ENCODE results near the gene TBPL2.

The TBPL2 gene

GRCh38 chr14:55448141-55448614 is 7.8 kb upstream of the TBPL2 start (continued):
- TF ChIP-seq, protein P1, sequence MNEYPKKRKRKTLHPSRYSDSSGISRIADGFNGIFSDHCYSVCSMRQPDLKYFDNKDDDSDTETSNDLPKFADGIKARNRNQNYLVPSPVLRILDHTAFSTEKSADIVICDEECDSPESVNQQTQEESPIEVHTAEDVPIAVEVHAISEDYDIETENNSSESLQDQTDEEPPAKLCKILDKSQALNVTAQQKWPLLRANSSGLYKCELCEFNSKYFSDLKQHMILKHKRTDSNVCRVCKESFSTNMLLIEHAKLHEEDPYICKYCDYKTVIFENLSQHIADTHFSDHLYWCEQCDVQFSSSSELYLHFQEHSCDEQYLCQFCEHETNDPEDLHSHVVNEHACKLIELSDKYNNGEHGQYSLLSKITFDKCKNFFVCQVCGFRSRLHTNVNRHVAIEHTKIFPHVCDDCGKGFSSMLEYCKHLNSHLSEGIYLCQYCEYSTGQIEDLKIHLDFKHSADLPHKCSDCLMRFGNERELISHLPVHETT (tag by site-specific recombination; IDR thresholded peaks at IDR 0.05), result peak; percentile 28; the same call in 1 of the 2 replicates
- TF ChIP-seq PRDM6 (tag by site-specific recombination; IDR thresholded peaks at IDR 0.05) (peak; percentile 74), ZNF626 (tag by site-specific recombination; IDR thresholded peaks at IDR 0.05) (no peak), ZFHX2 (tag by site-specific recombination; conservative IDR thresholded peaks at IDR 0.05) (peak; percentile 30; the same call in 1 of the 2 replicates), ZNF112 (tag by site-specific recombination; IDR thresholded peaks at IDR 0.05) (no peak), ZBTB11 (tag by site-specific recombination; conservative IDR thresholded peaks at IDR 0.05; ENCODE audit: low read depth) (no peak), SCRT2 (tag by site-specific recombination; IDR thresholded peaks at IDR 0.05) (no peak), SP3 (tag by site-specific recombination; IDR thresholded peaks at IDR 0.05) (0 out of 2 replicates have a peak, but pooled peaks have one; percentile 14), ZNF366 (tag by site-specific recombination; conservative IDR thresholded peaks at IDR 0.05) (peak; percentile 68), KLF16 (tag by site-specific recombination; IDR thresholded peaks at IDR 0.05) (no peak), ZNF362 (tag by site-specific recombination; IDR thresholded peaks at IDR 0.05) (peak; percentile 56; the same call in 1 of the 2 replicates), ZNF239 (tag by site-specific recombination; IDR thresholded peaks at IDR 0.05) (no peak), ZIC2 (tag by site-specific recombination; IDR thresholded peaks at IDR 0.05) (no peak), ZNF324 (tag by site-specific recombination; IDR thresholded peaks at IDR 0.05) (0 out of 2 replicates have a peak, but pooled peaks have one; percentile 29), ZNF48 (tag by site-specific recombination; IDR thresholded peaks at IDR 0.05) (no peak), KLF10 (tag by site-specific recombination; IDR thresholded peaks at IDR 0.05) (peak; percentile 48; the same call in 1 of the 2 replicates), IKZF3 (tag by site-specific recombination; IDR thresholded peaks at IDR 0.05) (no peak), ZNF354C (tag by site-specific recombination; IDR thresholded peaks at IDR 0.05; ENCODE audit: borderline replicate concordance, low read depth) (no peak)
- TF ChIP-seq, protein P2, sequence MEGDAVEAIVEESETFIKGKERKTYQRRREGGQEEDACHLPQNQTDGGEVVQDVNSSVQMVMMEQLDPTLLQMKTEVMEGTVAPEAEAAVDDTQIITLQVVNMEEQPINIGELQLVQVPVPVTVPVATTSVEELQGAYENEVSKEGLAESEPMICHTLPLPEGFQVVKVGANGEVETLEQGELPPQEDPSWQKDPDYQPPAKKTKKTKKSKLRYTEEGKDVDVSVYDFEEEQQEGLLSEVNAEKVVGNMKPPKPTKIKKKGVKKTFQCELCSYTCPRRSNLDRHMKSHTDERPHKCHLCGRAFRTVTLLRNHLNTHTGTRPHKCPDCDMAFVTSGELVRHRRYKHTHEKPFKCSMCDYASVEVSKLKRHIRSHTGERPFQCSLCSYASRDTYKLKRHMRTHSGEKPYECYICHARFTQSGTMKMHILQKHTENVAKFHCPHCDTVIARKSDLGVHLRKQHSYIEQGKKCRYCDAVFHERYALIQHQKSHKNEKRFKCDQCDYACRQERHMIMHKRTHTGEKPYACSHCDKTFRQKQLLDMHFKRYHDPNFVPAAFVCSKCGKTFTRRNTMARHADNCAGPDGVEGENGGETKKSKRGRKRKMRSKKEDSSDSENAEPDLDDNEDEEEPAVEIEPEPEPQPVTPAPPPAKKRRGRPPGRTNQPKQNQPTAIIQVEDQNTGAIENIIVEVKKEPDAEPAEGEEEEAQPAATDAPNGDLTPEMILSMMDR (tag by site-specific recombination; IDR thresholded peaks at IDR 0.05), result no peak
- TF ChIP-seq, protein P3, sequence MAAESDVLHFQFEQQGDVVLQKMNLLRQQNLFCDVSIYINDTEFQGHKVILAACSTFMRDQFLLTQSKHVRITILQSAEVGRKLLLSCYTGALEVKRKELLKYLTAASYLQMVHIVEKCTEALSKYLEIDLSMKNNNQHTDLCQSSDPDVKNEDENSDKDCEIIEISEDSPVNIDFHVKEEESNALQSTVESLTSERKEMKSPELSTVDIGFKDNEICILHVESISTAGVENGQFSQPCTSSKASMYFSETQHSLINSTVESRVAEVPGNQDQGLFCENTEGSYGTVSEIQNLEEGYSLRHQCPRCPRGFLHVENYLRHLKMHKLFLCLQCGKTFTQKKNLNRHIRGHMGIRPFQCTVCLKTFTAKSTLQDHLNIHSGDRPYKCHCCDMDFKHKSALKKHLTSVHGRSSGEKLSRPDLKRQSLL (tag by site-specific recombination; IDR thresholded peaks at IDR 0.05), result no peak
- TF ChIP-seq, protein P4, sequence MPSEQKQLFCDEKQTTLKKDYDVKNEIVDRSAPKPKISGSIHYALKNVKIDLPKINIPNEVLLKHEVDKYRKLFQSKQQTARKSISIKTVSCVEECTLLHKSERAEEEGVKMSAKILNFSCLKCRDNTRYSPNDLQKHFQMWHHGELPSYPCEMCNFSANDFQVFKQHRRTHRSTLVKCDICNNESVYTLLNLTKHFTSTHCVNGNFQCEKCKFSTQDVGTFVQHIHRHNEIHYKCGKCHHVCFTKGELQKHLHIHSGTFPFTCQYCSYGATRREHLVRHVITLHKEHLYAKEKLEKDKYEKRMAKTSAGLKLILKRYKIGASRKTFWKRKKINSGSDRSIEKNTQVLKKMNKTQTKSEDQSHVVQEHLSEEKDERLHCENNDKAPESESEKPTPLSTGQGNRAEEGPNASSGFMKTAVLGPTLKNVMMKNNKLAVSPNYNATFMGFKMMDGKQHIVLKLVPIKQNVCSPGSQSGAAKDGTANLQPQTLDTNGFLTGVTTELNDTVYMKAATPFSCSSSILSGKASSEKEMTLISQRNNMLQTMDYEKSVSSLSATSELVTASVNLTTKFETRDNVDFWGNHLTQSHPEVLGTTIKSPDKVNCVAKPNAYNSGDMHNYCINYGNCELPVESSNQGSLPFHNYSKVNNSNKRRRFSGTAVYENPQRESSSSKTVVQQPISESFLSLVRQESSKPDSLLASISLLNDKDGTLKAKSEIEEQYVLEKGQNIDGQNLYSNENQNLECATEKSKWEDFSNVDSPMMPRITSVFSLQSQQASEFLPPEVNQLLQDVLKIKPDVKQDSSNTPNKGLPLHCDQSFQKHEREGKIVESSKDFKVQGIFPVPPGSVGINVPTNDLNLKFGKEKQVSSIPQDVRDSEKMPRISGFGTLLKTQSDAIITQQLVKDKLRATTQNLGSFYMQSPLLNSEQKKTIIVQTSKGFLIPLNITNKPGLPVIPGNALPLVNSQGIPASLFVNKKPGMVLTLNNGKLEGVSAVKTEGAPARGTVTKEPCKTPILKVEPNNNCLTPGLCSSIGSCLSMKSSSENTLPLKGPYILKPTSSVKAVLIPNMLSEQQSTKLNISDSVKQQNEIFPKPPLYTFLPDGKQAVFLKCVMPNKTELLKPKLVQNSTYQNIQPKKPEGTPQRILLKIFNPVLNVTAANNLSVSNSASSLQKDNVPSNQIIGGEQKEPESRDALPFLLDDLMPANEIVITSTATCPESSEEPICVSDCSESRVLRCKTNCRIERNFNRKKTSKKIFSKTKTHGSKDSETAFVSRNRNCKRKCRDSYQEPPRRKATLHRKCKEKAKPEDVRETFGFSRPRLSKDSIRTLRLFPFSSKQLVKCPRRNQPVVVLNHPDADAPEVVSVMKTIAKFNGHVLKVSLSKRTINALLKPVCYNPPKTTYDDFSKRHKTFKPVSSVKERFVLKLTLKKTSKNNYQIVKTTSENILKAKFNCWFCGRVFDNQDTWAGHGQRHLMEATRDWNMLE (tag by site-specific recombination; conservative IDR thresholded peaks at IDR 0.05; ENCODE audit: low read depth), result 0 out of 2 replicates have a peak, but pooled peaks have one; percentile 17
